Activated CD4-positive, alpha-beta T cell treated with anti-CD3 and anti-CD28 coated beads, Interleukin-2, amount 50 U/mL, for 48 hours (primary cell): ENCODE measurements around the gene USF2.

Experiments used
- DNase-seq, 2 experiments: peaks; one replicate each; pipeline ENCODE4 v3.0.0-alpha.2; 2020

The USF2 gene

GRCh38 chr19:35246466-35247092 lies 22.2 kb upstream of the USF2 start:
- no peak for DNase-seq

- peak; percentile 68 to 75 for DNase-seq
Observed at GRCh38 chr19:35247526-35248309, 21.0 kb upstream of the USF2 start.

- DNase-seq: peak; percentile 75 to 81
Observed at GRCh38 chr19:35248310-35249145, 20.2 kb upstream of the USF2 start, which contains the start of gene LSR. Gene LSR, plus strand, starts transcription at chr19:35249002. Its CDS starts 21 bp downstream, at chr19:35249023.

- DNase-seq: no peak
Observed at GRCh38 chr19:35249146-35249847, 19.5 kb upstream of the USF2 start.

- DNase-seq: no peak
Observed at GRCh38 chr19:35249848-35250711, 18.7 kb upstream of the USF2 start.

- DNase-seq: no peak
Observed at GRCh38 chr19:35251456-35251855, 17.3 kb upstream of the USF2 start.

- no peak for DNase-seq
Observed at GRCh38 chr19:35253316-35254286, 15.2 kb upstream of the USF2 start.

GRCh38 chr19:35254341-35255297 lies 14.1 kb upstream of the USF2 start:
- no peak for DNase-seq

DNA sequence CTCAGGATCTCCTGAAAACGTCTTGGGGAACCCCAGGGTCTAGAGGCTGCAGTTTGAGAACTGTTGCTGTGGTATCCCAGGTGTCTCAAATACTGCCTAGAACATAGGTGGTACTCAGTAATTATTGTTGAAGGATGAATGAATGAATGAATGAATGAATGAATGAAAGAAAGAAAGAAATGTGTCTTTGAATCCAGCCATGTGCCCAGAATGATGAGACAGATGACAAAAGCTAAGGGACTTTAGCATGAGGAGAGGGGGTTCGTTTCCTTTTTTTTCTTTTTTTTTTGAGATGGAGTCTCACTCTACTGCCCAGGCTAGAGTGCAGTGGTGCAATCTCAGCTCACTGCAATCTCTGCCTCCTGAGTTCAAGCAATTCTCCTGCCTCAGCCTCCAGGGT lies 12.2 kb upstream of the USF2 start:
- no peak for DNase-seq

DNA sequence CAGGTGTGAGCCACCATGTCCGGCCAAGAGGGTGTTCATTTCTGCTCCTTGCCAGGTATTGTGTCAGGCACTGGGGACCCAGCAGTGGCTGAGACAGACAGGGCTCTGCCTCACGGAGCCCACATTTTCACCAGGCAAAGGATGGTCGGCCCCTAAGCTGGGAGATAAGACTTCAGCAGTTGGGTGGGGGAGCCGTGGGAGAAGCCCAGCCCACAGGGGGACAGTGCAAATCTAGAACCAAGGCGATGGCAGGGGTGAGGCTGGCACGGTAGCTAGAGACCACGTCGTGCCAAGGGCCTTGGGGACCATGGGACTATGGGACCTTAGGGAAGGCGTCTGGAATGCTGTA lies 11.7 kb upstream of the USF2 start:
- DNase-seq: peak in 1 of 2 experiments; percentile 2

DNA sequence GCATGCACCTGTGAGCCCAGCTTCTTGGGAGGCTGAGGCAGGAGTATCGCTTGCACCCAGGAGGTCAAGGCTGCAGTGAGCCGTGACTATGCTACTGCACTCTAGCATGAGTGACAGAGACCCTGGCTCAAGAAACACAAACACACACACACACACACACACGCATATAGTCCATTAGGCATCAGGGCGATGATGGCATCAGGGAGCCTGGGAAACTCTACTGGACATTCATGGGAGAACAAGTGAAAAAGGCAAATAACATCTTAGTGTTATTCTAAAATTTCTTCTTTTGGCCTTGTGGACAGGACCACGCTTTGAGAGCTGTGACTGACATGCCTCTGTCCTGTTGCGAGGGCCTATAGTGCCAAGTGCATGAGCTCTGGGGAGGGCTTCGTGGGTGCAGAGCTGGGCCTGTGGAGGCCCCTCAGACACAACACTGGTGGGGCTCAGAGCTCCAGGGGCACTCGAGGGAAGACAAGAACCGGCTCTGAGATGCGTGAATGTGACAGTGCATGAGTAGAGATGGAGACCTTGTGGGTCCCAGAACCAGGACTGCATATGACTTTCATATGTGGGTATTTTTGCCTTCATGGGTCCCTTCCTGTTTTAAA lies 8.0 kb upstream of the USF2 start:
- no peak for DNase-seq

GRCh38 chr19:35261356-35262100 lies 7.2 kb upstream of the USF2 start:
- DNase-seq: no peak

DNA sequence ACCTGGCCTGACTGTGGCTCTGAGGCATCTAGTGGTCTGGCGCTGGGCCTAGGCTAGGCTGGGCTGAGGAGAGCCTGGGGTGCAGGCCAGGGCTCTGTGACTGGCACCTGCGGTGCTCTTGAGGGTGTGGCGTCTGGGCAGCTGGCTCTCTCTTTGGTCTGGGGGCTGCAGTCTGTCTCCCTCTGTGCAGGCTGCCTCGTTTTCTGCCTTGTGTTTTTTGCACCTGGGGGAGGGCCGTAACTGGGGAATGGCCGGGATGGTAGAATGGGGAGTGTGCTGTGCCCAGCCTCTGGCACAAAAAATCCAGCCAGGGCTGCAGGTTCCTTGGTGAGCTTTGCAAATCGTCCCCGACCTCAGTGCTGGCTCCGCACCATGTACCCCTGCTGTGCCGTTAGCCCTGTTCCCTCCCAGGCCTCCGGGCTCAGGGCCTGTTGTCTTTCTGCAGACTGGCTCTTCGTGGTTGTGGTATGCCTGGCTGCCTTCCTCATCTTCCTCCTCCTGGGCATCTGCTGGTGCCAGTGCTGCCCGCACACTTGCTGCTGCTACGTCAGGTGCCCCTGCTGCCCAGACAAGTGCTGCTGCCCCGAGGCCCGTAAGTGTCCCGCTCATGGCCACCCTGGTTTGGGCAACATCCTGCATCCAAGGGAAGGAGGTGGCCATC lies 6.5 kb upstream of the USF2 start:
- DNase-seq: peak in 1 of 2 experiments; percentile 3

DNA sequence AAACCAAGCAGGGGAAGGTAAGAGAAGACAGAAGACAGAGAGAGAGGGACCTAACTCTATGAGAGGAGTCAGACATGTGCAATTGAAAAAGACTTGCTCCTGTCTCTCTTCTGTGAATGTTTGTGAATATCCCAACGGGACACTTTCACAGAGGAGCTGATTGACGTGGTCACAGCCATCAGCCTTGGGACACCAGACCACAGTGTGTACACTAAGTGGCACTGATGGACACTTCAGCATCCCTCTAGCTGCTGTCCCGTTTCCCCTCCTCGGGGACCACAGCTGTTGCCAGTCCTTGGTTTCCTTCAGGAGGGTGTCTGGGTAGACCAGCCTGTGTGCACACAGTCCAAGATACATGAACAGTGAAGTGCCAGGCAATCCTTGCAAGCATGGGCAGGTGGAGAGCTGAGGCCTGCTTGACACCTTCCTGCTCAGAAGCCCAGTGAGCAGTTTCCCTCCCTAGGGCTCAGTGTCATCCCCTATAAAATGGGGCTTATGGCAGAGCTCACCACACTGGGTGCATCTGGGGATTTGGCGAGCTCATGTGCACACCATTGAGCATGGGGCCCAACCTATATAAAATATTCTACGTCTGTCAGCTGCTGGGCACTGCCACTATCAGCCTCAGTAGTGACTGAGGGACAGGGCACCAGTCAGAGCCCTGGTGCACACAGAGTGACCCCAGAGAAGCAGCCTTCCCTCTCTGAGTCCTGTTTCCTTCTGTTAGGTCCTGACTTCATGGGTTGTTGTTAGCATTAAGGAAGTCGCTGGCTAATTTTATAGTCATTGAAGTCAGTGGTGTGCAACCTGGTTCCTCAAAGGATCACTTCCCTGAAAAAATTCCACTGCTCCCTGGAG lies 4.3 kb upstream of the USF2 start:
- DNase-seq: no peak

DNA sequence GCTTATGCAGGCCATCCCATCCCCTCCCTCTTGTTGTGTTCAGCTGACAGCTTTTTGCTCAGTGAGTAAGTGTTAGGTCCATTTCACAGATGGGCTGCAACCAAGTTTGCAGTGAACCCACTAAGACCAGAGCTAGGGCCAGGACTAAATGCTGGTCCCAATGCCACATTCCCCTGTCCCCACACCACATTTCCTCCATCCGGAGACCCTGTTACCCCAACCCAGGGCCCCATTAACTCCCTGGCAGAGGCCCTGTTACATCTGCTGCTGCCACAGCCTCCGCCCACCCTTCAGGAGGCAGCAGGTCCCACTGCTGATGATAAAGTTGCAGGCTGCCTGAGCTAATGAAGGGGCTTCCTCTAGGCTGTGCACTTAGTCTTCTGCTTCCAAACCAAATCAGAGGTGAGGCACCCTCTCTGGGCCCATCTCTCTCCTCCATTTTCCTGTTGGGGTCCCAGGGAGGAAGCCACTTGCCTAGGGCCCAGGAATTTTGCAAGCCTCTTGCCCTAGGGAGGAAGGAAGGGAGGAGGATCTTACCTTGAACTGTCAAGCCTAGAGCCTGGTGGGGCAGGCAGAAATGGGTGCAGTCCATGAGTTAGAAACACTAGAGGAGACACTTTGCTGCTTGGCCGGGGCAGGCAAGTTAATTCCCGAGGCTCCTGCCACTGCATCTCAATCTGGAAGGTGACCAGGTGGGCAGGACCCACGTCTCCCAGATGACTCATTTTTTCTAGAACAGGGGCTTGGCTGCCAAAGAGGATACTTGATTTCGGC lies 3.4 kb upstream of the USF2 start:
- DNase-seq: no peak
